SK-N-DZ (cell line): ENCODE data around the gene HIRIP3.

Experiments
- DNase-seq: peaks from one replicate; pipeline ENCODE4 v3.0.0-alpha.2; 2015; ENCODE audit warnings: low spot score

Gene HIRIP3

DNA sequence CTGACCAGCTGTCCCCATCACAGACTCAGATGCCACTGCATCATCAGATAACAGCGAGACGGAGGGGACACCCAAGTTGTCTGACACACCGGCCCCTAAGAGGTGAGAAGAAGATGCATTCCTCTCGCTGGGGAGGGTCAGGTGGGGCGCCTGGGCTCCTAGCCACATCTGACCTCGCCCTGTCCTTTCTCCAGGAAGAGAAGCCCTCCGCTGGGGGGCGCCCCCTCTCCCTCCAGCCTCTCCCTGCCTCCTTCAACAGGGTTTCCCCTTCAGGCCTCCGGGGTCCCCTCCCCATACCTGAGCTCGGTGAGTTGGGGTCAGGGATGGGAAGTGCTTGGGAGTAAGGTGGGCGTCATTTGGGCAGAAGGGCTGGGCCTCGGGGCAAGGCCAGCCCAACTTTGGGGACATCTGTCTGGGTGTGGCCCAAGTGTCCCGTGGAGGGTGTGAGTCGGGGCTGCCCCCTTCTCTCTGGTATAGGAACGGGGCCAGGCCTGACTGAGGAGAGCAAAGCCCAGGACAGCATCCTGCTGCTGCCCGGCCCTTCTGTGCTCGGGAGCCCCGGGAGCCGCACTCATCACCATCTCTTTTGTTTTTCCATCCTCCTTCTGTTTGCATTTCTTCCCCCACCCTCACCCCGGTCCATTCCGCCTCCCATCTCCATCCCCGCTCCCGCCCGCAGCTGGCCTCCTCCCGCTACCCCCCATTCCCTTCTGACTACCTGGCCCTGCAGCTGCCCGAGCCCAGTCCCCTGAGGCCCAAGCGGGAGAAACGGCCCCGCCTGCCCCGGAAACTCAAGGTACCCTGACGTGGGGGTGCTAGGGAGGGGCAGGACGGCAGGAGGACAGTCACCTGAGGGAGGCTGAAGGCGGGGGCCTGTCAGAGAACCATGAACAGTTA, 5.6 kb upstream of the HIRIP3 start:
- DNase-seq: no peak

DNA sequence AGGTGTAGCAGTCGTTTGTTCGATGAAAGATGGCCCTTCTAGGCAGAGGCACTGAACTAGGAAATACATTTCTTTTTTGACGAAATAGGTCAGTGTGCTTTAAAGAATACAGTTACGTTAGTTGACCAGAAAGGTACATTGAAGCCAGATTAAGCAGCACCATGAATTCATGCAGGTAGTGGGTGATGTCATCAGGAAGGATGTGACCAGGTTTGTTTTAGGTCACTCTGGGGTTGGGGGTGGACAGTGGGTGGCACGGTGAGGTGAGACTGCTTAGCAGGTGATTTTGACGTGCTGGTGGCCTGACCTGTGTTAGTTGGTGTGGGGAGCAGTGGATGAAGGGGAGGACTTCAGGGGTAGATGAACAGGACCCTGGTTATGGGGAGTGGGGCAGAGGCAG, 4.2 kb upstream of the HIRIP3 start:
- DNase-seq: no peak

DNA sequence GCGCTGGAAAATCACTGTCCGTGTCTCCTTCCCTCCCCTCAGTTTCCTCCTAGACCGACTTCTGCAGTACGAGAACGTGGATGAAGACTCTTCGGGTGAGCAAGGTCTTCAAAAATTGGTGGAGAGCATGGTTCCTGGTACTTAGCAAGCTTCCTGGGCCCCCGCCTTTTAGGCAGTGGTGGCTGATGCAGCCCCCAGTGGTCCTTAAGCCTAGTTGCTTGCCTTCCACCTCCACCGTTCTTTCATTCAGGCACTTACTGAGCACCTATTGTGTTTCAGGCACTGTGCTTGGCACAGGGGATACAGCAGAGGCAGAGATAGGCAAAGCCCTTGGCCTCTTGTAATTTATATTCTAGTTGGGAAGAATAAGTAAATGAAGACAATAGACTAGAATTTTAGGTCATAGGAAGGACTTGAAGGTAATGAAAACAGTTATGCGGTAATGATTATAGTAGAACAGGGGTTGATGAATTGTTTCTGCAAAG, 1.4 kb upstream of the HIRIP3 start:
- DNase-seq: no peak

DNA sequence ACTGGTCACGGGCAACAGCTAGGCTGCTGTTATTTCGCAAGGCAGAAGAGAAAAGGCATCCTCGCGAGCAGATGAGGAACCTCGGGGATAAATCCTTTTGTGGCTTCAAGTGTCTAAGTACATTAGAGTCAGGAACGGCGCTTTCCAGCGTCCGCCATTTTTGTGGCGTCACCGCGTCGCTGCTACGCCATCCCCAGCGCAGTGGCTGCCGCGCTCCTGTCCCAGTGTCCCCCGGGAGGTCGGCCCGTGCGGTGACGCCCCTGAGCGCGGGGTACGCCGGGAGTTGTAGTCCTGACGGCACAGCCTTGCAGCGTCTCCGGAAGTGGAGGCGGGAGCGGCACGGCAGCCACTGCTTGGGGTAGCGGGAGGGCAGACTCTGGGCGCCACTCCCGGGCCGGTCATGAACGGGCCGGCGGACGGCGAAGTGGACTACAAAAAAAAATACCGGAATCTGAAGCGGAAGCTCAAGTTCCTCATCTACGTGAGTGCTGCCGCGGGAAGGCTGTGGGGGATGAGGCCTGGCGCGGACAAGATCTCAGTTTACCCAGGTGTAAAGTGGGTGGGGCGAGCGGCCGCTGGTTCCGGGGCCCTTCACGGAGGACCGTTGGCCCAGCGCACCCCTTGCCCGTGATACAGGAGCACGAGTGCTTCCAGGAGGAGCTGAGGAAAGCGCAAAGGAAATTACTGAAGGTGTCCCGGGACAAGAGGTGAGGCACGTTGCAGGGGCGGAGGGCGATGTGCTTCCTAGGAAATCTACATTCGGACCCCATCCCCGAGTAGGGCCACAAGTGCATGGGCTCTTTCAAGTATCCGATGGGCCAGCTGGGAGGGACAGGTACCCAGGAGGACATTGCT, 721 bp upstream of the HIRIP3 start, which contains the start of gene INO80E:
TSS of gene INO80E (plus strand) at position 331 of the 855 bp plus-strand sequence. CDS start at position 401, 70 bp downstream.
- peak; percentile 97 for DNase-seq

DNA sequence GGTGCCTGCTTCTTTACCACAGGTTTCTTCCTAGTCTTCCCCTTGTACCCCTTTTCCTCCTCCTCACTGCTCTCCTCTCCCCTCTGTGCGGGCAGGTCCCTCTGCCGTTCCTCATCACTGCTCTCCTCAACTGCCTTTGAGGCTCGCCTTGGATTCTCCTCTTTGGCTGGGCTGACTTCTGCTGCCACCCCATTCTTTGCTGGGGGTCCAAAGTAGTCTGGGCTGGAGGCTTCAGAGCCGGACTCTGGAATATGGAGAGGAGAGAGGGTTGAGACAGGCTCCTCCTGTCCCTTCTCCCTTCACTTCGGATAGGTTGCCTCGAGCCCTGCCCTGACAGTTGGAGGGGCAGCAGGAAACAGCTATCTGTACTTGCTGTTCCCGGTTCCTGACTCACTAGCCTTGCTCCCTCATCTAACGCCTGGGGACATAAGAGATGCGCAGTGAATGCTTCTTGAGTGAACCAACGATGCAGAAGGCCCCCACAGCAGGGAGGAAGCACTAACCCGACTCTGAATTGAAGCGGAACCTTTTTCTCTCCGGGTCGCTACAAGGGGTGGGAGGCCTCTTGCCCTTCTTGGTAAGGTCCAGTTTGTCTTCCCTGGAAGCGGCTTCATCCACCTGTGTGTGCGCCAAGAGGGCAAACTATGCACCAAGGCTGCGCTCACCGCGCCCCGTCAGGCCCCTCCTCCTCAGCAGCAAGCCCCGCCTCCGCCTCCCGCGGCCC, 655 bp downstream of the HIRIP3 start:
- no peak for DNase-seq

DNA sequence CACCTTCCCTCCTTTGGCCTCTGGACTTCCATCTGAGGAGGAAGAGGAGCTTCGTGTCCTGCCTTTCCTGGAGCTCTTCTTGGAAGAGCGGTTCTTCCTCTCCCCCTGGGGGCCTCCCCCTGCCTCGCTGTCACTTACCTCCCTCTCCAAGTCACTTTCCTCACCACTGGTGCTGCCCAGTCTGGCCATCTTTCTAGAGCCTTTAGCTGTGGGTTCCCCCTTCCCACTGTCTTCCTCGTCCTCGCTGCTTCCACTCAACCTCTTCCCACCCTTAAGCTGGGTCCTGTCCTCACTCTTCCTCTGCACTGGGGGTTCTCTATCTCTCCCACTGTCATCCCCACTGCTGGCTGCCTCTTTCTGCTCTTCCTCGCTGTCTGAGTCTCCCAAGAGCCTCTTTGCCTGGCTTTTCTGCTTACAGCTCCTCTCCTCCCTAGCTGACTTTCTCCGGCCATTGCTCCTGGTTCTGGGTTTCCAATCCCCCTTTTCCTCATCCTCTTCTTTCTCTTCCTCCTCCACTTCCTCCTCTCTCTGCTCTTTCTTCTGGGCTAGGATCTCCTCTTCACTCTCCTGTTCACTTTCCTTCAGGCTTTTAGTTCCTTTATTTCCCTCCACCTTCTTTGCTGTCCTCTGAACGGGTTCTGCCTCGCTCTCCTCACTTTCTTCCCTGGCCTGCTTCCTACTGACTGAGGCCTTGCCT, 1.4 kb downstream of the HIRIP3 start:
- DNase-seq: no peak

DNA sequence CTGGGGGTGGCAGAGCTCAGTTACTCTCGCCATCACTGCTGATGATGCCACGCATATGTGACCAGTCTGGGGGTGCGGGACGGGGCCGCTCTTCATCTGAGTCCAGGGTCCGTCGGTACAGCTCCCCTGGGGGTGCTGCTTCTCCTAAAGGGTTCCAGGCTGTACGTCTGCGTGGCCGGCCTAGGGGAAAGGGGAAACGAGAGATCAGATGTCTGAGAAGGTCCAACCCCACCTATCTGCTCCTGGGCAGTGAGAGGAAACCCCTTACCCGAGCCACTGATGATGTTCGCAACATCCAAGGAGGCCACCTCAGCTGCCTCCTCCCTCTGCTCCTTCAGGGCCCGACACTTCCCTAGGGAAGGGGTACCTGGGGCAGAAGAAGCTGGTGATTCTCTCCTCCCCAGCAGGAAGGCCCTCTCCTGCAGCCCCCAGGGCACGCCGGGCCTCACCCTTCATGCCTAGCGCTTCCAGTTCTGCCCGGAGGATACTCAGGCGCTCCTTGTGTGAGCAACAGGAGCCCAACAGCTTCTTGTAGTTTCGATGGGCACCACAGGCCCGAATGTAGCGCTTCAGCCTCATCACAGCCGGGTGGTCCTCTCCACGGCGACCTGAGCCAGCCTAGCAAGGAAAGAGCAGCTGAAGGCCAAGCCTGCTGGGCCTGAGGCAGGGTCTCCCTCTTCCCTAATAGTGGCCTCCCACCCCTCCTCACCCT, 2.1 kb downstream of the HIRIP3 start:
- DNase-seq: no peak

DNA sequence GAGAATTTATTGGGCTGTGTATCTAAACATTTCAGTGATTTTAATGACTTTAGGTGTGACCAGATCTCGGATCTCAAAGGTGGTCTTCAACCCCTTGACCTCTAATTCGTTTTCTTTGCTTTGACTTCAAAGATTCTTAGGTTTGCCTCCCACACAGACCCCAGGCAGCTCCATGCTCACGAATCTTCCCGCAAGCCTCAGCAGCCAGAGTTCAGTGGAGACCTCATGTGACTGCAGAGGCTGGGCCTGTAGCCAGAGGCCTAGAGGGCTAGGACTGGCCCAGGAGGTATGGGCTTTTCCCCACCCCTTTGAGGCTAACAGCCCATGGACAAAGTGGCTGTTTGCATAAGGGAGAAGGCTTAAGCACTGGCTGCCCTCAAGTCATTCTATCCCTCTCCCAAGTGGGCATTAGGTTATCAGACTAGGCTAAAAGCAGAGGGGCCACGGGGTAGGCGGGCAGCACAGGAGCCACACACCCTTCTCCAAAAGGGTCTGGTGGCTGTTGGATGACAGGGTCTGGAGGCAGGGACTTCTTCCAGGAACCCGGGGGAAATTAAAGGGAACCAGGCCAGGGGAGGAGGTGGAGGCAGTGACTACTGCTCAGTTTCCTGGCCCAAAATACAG, 3.0 kb downstream of the HIRIP3 start:
- DNase-seq: no peak

DNA sequence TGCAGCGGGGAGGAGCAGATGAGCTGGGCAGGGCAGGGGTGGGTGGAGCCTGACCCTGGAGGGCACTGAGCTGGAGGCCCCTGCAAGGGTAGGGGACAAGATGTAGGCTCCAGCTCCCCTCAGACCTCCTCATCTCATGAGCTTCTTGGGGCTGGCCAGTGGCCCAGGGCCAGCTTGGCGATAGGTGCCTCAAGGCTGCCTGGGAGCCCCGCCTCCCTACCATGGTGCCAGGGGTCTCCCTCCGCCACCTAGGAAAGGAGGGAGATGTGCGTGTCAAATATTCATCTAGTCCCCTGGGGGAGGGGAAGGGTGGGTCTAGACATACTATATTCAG, 3.9 kb downstream of the HIRIP3 start:
- no peak for DNase-seq

DNA sequence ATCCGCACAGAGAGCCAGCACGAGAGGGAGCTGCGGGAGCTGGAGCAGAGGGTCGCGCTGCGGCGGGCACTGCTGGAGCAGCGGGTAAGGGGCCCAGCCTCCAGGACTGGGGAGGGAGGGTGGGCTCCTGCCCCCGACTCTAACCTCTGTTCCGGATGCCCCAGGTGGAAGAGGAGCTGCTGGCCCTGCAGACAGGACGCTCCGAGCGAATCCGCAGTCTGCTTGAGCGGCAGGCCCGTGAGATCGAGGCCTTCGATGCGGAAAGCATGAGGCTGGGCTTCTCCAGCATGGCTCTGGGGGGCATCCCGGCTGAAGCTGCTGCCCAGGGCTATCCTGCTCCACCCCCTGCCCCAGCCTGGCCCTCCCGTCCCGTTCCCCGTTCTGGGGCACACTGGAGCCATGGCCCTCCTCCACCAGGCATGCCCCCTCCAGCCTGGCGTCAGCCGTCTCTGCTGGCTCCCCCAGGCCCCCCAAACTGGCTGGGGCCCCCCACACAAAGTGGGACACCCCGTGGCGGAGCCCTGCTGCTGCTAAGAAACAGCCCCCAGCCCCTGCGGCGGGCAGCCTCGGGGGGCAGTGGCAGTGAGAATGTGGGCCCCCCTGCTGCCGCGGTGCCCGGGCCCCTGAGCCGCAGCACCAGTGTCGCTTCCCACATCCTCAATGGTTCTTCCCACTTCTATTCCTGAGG, 4.4 kb downstream of the HIRIP3 start:
- DNase-seq: no peak

DNA sequence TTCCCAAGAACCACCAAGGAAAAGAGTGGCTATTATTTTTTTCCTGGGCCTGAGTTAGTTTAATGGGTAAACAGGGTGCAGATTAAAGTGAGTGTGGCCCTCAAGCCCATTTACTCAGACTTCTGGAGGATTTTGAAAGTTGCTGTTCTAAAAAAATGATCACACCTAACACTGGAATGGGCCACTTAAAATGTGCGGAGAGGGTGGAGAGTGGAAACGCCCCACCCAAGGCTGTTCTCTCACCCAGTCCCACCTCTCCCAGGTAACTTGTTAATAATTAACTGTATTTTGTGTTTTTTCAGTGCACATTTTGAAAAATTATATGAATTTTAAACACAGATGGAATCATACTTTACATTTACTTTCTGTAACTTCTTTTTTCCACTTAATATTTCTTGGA, 5.4 kb downstream of the HIRIP3 start:
- no peak for DNase-seq

DNA sequence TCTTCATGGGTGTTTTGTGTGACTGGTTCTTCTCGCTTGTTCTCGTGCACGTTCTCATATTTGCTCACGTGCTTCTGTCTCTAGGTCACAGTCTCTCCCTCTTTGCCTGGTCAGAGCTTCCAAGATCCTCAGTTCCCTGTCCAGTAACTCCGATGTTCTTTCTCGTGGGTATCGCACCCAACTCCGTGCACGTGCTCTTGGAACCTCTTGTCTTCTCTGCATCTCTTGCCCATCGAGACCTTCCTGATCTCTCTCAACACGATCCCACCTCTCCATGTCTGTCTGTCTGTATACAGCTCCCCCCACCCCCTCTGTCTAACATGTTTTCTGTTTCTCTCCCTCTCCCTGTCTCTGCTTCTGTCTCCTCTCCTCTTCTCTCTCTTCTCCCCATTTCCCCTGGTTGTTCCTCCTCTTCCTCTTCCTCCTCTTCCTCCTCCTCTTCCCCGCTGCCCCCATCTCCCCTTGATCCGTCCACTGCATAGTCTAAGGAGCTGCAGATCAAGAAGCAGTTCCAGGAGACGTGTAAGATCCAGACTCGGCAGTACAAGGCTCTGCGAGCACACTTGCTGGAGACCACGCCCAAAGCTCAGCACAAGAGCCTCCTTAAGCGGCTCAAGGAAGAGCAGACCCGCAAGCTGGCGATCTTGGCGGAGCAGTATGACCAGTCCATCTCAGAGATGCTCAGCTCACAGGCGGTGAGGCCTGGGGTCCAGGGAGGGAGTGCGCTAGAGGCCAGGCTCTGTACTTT, 6.1 kb downstream of the HIRIP3 start:
- DNase-seq: no peak

DNA sequence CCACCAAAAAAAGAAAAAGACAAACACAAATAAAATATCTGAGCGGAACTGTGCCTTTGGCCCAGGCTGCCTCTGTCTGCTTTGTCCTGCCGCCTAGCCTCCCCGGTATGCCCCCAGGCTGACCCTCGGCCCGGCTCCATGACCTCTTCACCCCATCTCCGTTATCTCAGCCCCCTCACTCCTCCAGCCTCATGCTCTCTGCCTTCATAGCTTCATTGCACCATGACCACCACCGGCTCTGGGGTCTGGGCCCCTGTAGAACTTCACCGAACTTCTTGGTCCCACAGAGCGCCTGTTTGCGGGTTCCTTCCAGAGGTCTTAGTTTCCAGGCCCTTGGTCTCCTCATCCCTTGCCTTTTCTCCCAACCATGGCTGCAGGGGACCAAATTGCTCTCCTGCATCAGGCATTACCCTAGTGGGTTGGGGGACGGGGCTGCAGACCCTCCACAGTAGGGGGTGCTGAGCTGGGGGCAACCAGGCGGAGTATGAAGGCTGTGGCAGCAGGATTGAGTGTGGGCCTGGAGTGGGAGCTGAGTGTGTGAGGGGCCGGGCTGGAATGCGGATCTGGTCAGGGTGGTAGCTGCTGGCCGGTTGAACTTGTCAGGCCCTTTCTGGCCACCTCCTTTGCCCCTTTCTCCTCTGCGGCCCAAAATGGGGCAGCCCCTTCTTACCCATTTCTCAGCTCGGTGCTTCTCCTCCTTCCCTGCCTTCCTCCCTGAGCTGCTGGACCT, 6.9 kb downstream of the HIRIP3 start:
- no peak for DNase-seq

DNA sequence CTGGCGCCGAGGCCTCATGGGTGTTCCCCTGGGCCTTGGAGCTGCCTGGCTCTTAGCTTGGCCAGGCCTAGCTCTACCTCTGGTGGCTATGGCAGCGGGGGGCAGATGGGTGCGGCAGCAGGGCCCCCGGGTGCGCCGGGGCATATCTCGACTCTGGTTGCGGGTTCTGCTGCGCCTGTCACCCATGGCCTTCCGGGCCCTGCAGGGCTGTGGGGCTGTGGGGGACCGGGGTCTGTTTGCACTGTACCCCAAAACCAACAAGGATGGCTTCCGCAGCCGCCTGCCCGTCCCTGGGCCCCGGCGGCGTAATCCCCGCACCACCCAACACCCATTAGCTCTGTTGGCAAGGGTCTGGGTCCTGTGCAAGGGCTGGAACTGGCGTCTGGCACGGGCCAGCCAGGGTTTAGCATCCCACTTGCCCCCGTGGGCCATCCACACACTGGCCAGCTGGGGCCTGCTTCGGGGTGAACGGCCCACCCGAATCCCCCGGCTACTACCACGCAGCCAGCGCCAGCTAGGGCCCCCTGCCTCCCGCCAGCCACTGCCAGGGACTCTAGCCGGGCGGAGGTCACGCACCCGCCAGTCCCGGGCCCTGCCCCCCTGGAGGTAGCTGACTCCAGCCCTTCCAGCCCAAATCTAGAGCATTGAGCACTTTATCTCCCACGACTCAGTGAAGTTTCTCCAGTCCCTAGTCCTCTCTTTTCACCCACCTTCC, 7.9 kb downstream of the HIRIP3 start:
- no peak for DNase-seq

DNA sequence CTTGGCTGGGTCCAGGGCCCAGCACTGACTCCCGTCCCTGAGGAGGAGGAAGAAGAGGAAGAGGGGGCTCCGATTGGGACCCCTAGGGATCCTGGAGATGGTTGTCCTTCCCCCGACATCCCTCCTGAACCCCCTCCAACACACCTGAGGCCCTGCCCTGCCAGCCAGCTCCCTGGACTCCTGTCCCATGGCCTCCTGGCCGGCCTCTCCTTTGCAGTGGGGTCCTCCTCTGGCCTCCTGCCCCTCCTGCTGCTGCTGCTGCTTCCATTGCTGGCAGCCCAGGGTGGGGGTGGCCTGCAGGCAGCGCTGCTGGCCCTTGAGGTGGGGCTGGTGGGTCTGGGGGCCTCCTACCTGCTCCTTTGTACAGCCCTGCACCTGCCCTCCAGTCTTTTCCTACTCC, 8.5 kb downstream of the HIRIP3 start:
- no peak for DNase-seq

DNA sequence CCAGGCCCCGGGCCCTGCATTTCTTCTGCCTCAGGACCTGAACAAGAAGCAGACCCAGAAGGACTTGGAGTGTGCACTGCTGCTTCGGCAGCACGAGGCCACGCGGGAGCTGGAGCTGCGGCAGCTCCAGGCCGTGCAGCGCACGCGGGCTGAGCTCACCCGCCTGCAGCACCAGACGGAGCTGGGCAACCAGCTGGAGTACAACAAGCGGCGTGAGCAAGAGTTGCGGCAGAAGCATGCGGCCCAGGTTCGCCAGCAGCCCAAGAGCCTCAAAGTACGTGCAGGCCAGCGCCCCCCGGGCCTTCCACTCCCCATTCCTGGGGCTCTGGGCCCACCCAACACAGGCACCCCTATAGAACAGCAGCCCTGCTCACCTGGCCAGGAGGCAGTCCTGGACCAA, 9.2 kb downstream of the HIRIP3 start:
- DNase-seq: no peak

DNA sequence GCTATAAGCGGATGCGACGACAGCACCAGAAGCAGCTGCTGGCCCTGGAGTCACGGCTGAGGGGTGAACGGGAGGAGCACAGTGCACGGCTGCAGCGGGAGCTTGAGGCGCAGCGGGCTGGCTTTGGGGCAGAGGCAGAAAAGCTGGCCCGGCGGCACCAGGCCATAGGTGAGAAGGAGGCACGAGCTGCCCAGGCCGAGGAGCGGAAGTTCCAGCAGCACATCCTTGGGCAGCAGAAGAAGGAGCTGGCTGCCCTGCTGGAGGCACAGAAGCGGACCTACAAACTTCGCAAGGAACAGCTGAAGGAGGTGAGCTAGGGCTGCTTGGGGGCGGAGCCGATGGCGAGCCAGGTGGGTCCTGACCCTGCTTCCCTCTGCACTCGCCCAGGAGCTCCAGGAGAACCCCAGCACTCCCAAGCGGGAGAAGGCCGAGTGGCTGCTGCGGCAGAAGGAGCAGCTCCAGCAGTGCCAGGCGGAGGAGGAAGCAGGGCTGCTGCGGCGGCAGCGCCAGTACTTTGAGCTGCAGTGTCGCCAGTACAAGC, 10.1 kb downstream of the HIRIP3 start:
- no peak for DNase-seq
